Thyroid gland (tissue), 4 donors: ENCODE measurements around the gene DNAH9. TPM values are rescaled to one million over a fixed set of nuclear protein-coding genes. Genes with fewer than 3 reads are reported as not detected.

Experiments used
- DNase-seq, 2 donors: peaks; one replicate each; pipeline ENCODE4 v3.0.0-alpha.2; 2019
- H3K27ac ChIP-seq, 3 donors: fragments of 200-600 bp; sonication (generic); 1 replicate in 2 of 3; 2 replicates in 1 of 3; pipeline ENCODE4 v1.5.1; 2016 to 2019; ENCODE audit warnings: mild to moderate bottlenecking in 1 of 3, moderate library complexity in 1 of 3
- H3K27me3 ChIP-seq: fragments of 200-600 bp; sonication (generic); one replicate; pipeline ENCODE4 v1.5.1; 2019
- H3K36me3 ChIP-seq, 2 donors: fragments of 200-600 bp; sonication (generic); one replicate each; pipeline ENCODE4 v1.5.1; 2016 to 2019
- H3K4me1 ChIP-seq, 2 donors: fragments of 200-600 bp; sonication (generic); one replicate each; pipeline ENCODE4 v1.5.1; 2017 to 2019
- H3K4me3 ChIP-seq, 3 donors: fragments of 200-600 bp; sonication (generic); replicated peaks in 1 of 3; 1 replicate in 2 of 3; 2 replicates in 1 of 3; pipeline ENCODE4 v1.5.1; 2016; ENCODE audit warnings: mild to moderate bottlenecking in 1 of 3
- H3K9me3 ChIP-seq: fragments of 200-600 bp; sonication (generic); one replicate; pipeline ENCODE4 v1.5.1; 2017
- POLR2A ChIP-seq, 2 donors: fragments of 450-650 bp; IDR thresholded peaks; one replicate each; pipeline ENCODE4 v1.6.1; 2017; ENCODE audit warnings: antibody characterized with exemption in 2 of 2, mild to moderate bottlenecking in 2 of 2, moderate library complexity in 1 of 2
- whole genome bisulfite sequencing, 2 donors: methylation state at CpG; one replicate each; pipeline ENCODE4 v1.1.5; 2017; 5-methylcytosine and 5-hydroxymethylcytosine counted together
- intact Hi-C: fragments of 100-400 bp; cut with DNase I; formaldehyde crosslinking; loops from one replicate; pipeline ENCODE4 v1.15.1; 2023
- total RNA-seq, 4 donors: library from RNA; depleted of rRNA; stranded (reverse); fragments of >200 nt; gene quantifications; one replicate each; pipeline ENCODE4 v1.2.3, GENCODE V29; 2016
- TF ChIP-seq, protein P1 (sequence below), 6 experiments: fragments of 200-600 bp in 3 of 6; fragments of 450-650 bp in 3 of 6; sonication (generic) in 3 of 6; IDR thresholded peaks; one replicate each; pipeline ENCODE4 v1.5.1; 2016 to 2019; ENCODE audit warnings: antibody characterized with exemption in 6 of 6, mild to moderate bottlenecking in 2 of 6, inconsistent platforms in 1 of 6, moderate library complexity in 1 of 6

DNAH9 gene
- total RNA-seq, 4 donors from 2014 or later = under 0.01 to 4.3 (median 2.3) TPM

DNA sequence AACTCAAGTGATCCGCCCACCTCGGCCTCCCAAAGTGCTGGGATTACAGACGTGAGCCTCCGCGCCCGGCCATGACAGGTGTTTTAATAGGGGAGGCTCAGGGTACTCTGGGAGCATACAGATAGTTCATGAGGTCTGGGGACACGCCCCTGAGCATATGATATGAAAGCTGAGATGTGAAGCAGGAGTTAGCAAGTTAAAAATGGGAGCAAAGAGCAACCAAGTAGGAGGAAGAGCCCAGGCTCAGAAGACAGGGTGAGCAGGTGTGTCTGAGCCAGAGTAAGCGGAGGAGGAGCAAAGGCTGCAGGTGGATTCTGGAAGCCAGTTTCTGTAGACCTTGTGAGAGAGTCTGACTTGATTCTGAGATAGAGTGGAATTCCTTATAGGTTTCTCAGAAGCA is 103.6 kb downstream of the DNAH9 start:
- TF ChIP-seq POLR2A (IDR thresholded peaks at IDR 0.05) = no peak
- TF ChIP-seq, protein P1, sequence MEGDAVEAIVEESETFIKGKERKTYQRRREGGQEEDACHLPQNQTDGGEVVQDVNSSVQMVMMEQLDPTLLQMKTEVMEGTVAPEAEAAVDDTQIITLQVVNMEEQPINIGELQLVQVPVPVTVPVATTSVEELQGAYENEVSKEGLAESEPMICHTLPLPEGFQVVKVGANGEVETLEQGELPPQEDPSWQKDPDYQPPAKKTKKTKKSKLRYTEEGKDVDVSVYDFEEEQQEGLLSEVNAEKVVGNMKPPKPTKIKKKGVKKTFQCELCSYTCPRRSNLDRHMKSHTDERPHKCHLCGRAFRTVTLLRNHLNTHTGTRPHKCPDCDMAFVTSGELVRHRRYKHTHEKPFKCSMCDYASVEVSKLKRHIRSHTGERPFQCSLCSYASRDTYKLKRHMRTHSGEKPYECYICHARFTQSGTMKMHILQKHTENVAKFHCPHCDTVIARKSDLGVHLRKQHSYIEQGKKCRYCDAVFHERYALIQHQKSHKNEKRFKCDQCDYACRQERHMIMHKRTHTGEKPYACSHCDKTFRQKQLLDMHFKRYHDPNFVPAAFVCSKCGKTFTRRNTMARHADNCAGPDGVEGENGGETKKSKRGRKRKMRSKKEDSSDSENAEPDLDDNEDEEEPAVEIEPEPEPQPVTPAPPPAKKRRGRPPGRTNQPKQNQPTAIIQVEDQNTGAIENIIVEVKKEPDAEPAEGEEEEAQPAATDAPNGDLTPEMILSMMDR (IDR thresholded peaks at IDR 0.05) = no peak
- intact Hi-C loops = no loop called here
- WGBS, 2 donors = 73 to 85% methylated on average over 8 of the region's 8 CpGs
- peaks cover 3% of the 10 kb centered on the region for H3K9me3 ChIP-seq
- no peak for DNase-seq
- H3K4me1 ChIP-seq = peaks cover 0 to 4% of the 10 kb centered on the region in 2 donors
- no peak overlapping the region for H3K27ac ChIP-seq
- no peak overlapping the region for H3K4me3 ChIP-seq
- no peaks in the 10 kb centered on the region for H3K36me3 ChIP-seq
- H3K27me3 ChIP-seq = no peaks in the 10 kb centered on the region

GRCh38 chr17:11704041-11704440 is 105.8 kb downstream of the DNAH9 start:
- 95 to 100% methylated on average over 2 to 3 of the region's 3 CpGs for WGBS, 2 donors
- Histone ChIP-seq H3K27ac (no peak overlapping the region), H3K27me3 (no peaks in the 10 kb centered on the region), H3K4me3 (no peak overlapping the region), H3K4me1 (peaks cover 0 to 4% of the 10 kb centered on the region in 2 donors), H3K9me3 (no peaks in the 10 kb centered on the region), H3K36me3 (no peaks in the 10 kb centered on the region)
- DNase-seq = no peak
- TF ChIP-seq, protein P1 (IDR thresholded peaks at IDR 0.05) = no peak
- no peak for TF ChIP-seq POLR2A (IDR thresholded peaks at IDR 0.05)
- intact Hi-C loops = no loop called here

DNA sequence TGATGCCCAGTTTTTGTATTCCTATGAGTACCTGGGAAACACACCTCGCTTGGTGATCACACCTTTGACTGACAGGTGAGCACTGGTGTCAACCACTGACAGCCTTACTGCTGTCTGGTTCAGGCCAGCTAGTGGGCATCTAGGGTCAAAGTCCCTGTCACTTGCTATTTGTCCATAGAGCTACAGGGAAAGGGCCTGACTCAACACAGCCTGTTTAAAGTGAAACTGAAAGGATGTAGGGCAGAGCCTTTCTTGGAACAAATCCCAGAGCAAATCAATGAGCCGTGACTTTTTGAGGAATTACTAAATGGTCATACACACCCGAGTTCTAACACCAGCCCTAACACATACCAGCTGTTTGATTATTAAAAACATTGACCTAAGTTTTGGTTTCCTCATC is 106.8 kb downstream of the DNAH9 start:
- Histone ChIP-seq H3K9me3 (no peaks in the 10 kb centered on the region), H3K27me3 (no peaks in the 10 kb centered on the region), H3K36me3 (no peaks in the 10 kb centered on the region), H3K27ac (no peak overlapping the region), H3K4me3 (no peak overlapping the region), H3K4me1 (peaks cover 0 to 4% of the 10 kb centered on the region in 2 donors)
- DNase-seq = peak; percentile 9 to 12
- 34 to 41% methylated on average over 3 of the region's 3 CpGs for WGBS, 2 donors
- TF ChIP-seq, protein P1 (IDR thresholded peaks at IDR 0.05) = no peak
- no peak for TF ChIP-seq POLR2A (IDR thresholded peaks at IDR 0.05)
- intact Hi-C loops = no loop called here

- H3K9me3 ChIP-seq = no peaks in the 10 kb centered on the region
- no peaks in the 10 kb centered on the region for H3K36me3 ChIP-seq
- no peak for DNase-seq
- no peak overlapping the region for H3K4me3 ChIP-seq
- intact Hi-C loops = no loop called here
- TF ChIP-seq POLR2A (IDR thresholded peaks at IDR 0.05) = no peak
- TF ChIP-seq, protein P1 (IDR thresholded peaks at IDR 0.05) = no peak
- no peak overlapping the region for H3K27ac ChIP-seq
- no peaks in the 10 kb centered on the region for H3K27me3 ChIP-seq
- peaks cover 0 to 4% of the 10 kb centered on the region in 2 donors for H3K4me1 ChIP-seq
- 77 to 79% methylated on average over 4 of the region's 4 CpGs for WGBS, 2 donors
Observed at GRCh38 chr17:11707586-11707985, 109.3 kb downstream of the DNAH9 start.

GRCh38 chr17:11712456-11712855 is 114.2 kb downstream of the DNAH9 start:
- whole genome bisulfite sequencing, 2 donors = 89 to 90% methylated on average over 3 of the region's 3 CpGs
- Histone ChIP-seq H3K27me3 (no peaks in the 10 kb centered on the region), H3K36me3 (no peaks in the 10 kb centered on the region), H3K4me3 (no peak overlapping the region), H3K27ac (no peak overlapping the region), H3K4me1 (no peaks in the 10 kb centered on the region), H3K9me3 (no peaks in the 10 kb centered on the region)
- DNase-seq = no peak
- intact Hi-C loops = no loop called here
- TF ChIP-seq, protein P1 (IDR thresholded peaks at IDR 0.05) = no peak
- no peak for TF ChIP-seq POLR2A (IDR thresholded peaks at IDR 0.05)
